GM13977 (cell line): ENCODE data around the gene MTCP1.

Source experiments
- DNase-seq: peaks from one replicate; pipeline ENCODE4 v3.0.0; 2012; ENCODE audit warnings: low spot score
- CTCF ChIP-seq: IDR thresholded peaks from 2 replicates; pipeline ENCODE4 v1.5.1; 2012; ENCODE audit warnings: mild to moderate bottlenecking, control low read depth; ENCODE audit not compliant: insufficient read depth; ENCODE audit errors: extremely low read depth, missing control alignments
- in situ Hi-C: fragments of 300-500 bp; cut with MboI; formaldehyde crosslinking; loops from one replicate; pipeline ENCODE4 v1.12.0; 2022; ENCODE audit warnings: low sequenced_read_pairs, low pct_unique_long_range_greater_than_20kb, mixed read lengths, inconsistent platforms; ENCODE audit not compliant: unreplicated experiment

Gene MTCP1

GRCh38 chrX:155069414-155069813 is 1.5 kb downstream of the MTCP1 start:
- DNase-seq = no peak
- in situ Hi-C loops = no loop called here
- no peak for TF ChIP-seq CTCF

GRCh38 chrX:155068165-155068564 is 2.8 kb downstream of the MTCP1 start:
- no peak for DNase-seq
- in situ Hi-C loops = no loop called here
- no peak for TF ChIP-seq CTCF

GRCh38 chrX:155065035-155065734 is 5.8 kb downstream of the MTCP1 start:
- in situ Hi-C loops = no loop called here
- DNase-seq = no peak
- TF ChIP-seq CTCF = no peak

- no peak for DNase-seq
- in situ Hi-C loops = no loop called here
- no peak for TF ChIP-seq CTCF
Observed at GRCh38 chrX:155061760-155062159, 9.2 kb downstream of the MTCP1 start.

- DNase-seq = peak; percentile 51
- in situ Hi-C loops = no loop called here
Observed at GRCh38 chrX:155056877-155057792, 13.8 kb downstream of the MTCP1 start.

GRCh38 chrX:155056471-155056870 is 14.5 kb downstream of the MTCP1 start:
- TF ChIP-seq CTCF = no peak
- no peak for DNase-seq
- in situ Hi-C loops = no loop called here

More at GRCh38 chrX:155056877-155057792, 13.8 kb downstream of the MTCP1 start:
- peak; percentile 73 for TF ChIP-seq CTCF
